Lung (tissue), 12 donors: ENCODE data around the gene EEF2. TPM values are rescaled to one million over a fixed set of nuclear protein-coding genes. Genes with fewer than 3 reads are reported as not detected.

Experiments used
- ATAC-seq: fragments of 200-7000 bp; cut with Tn5 transposase; one replicate; pipeline ENCODE4 v1.9.1; 2020; ENCODE audit warnings: moderate number of reproducible peaks; ENCODE audit not compliant: insufficient read depth, low FRiP score
- DNase-seq, 3 donors: peaks; one replicate each; pipeline ENCODE4 v3.0.0-alpha.2; 2013 to 2017
- H3K27ac ChIP-seq, 2 donors: one replicate each; pipeline ENCODE4 v1.5.1; 2013; ENCODE audit warnings: mild to moderate bottlenecking in 2 of 2, moderate library complexity in 2 of 2, control low read depth in 1 of 2, inconsistent platforms in 1 of 2, low read depth in 1 of 2, low read length in 1 of 2
- H3K27me3 ChIP-seq, 3 donors: one replicate each; pipeline ENCODE4 v1.5.1; 2013; ENCODE audit warnings: low read length in 2 of 3; ENCODE audit not compliant: control insufficient read depth in 3 of 3, insufficient read depth in 3 of 3
- H3K36me3 ChIP-seq, 4 donors: one replicate each; pipeline ENCODE4 v1.5.1; 2013; ENCODE audit warnings: low read length in 4 of 4, mild to moderate bottlenecking in 1 of 4, moderate library complexity in 1 of 4; ENCODE audit not compliant: control insufficient read depth in 4 of 4, insufficient read depth in 4 of 4
- H3K4me1 ChIP-seq, 5 donors: one replicate each; pipeline ENCODE4 v1.5.1; 2013; ENCODE audit warnings: low read length in 5 of 5, mild to moderate bottlenecking in 2 of 5, moderate library complexity in 1 of 5; ENCODE audit not compliant: control insufficient read depth in 5 of 5, insufficient read depth in 5 of 5
- H3K4me3 ChIP-seq: one replicate; pipeline ENCODE4 v1.5.1; 2013; ENCODE audit warnings: mild to moderate bottlenecking, control low read depth, moderate library complexity
- H3K9ac ChIP-seq, 2 donors: one replicate each; pipeline ENCODE4 v1.5.1; 2013; ENCODE audit warnings: low read length in 2 of 2, control low read depth in 1 of 2; ENCODE audit not compliant: insufficient read depth in 1 of 2
- H3K9me3 ChIP-seq, 4 donors: one replicate each; pipeline ENCODE4 v1.5.1; 2013; ENCODE audit warnings: low read length in 3 of 4, mild to moderate bottlenecking in 1 of 4, moderate library complexity in 1 of 4; ENCODE audit not compliant: control insufficient read depth in 4 of 4, insufficient read depth in 3 of 4
- CTCF ChIP-seq: IDR thresholded peaks from 2 replicates; pipeline ENCODE4 v1.5.1; 2012; ENCODE audit warnings: mild to moderate bottlenecking; ENCODE audit errors: control extremely low read depth, extremely low read depth
- WGBS, 2 donors: extraction: QIAGEN DNeasy Blood & Tissue Kit; methylation state at CpG; one replicate each; pipeline ENCODE4 v1.1.7; 2013; 5-methylcytosine and 5-hydroxymethylcytosine counted together
- polyA plus RNA-seq, 2 donors: library from polyadenylated mRNA; stranded (reverse); fragments of 200-250 nt; gene quantifications; one replicate each; pipeline ENCODE4 v1.2.1, GENCODE V29; 2013
- total RNA-seq, 2 donors: library from RNA; depleted of rRNA in 1 of 2; stranded (reverse); fragments of >200 nt in 1 of 2; gene quantifications; one replicate each; pipeline ENCODE4 v1.2.1, GENCODE V29; 2014 to 2021
- donor health status: control.
- donor health status: control.
- donor health status: Bipolar disorder and iron deficiency.
- donor health status: healthy.
- donor health status: DM: yes; HTN: yes; CAD: no.

Gene EEF2
- total and polyA plus RNA-seq, 4 donors: 994 to 1,934 (median 1,345) TPM

- H3K9me3 ChIP-seq: no peaks in the 10 kb centered on the region
- ATAC-seq: no peak
- 82 to 88% methylated on average over 8 to 9 of the region's 9 CpGs for WGBS, 2 donors
- H3K4me1 ChIP-seq: no peaks in the 10 kb centered on the region
- no peaks in the 10 kb centered on the region for H3K27me3 ChIP-seq
- H3K4me3 ChIP-seq: no peak overlapping the region
- no peak for TF ChIP-seq CTCF
- peaks cover 4 to 67% (median 14%) of the 10 kb centered on the region in 4 donors for H3K36me3 ChIP-seq
- H3K27ac ChIP-seq: no peak overlapping the region
- no peak for DNase-seq
- H3K9ac ChIP-seq: no peak overlapping the region
These were observed 45.7 kb upstream of the EEF2 start for GRCh38 chr19:4030981-4031380.

GRCh38 chr19:4030552-4030951 lies 45.3 kb upstream of the EEF2 start:
- Histone ChIP-seq H3K9me3 (no peaks in the 10 kb centered on the region), H3K36me3 (peaks cover 4 to 64% (median 10%) of the 10 kb centered on the region in 4 donors), H3K4me3 (no peak overlapping the region), H3K9ac (no peak overlapping the region), H3K27ac (no peak overlapping the region), H3K4me1 (no peaks in the 10 kb centered on the region), H3K27me3 (no peaks in the 10 kb centered on the region)
- DNase-seq: no peak
- WGBS, 2 donors: 99 to 100% methylated on average over 6 of the region's 6 CpGs
- TF ChIP-seq CTCF: no peak
- no peak for ATAC-seq

- peaks cover 4 to 60% (median 7%) of the 10 kb centered on the region in 4 donors for H3K36me3 ChIP-seq
- no peak overlapping the region for H3K4me3 ChIP-seq
- WGBS, 2 donors: 88 to 94% methylated on average over 18 of the region's 18 CpGs
- H3K9me3 ChIP-seq: no peaks in the 10 kb centered on the region
- DNase-seq (no peak), ATAC-seq (no peak)
- TF ChIP-seq CTCF: no peak
- H3K4me1 ChIP-seq: no peaks in the 10 kb centered on the region
- H3K9ac ChIP-seq: no peak overlapping the region
- H3K27me3 ChIP-seq: no peaks in the 10 kb centered on the region
- no peak overlapping the region for H3K27ac ChIP-seq
These were observed 44.0 kb upstream of the EEF2 start for GRCh38 chr19:4029247-4029614.
